ENCODE measurements around the gene GPR161. TPM values are rescaled to one million over a fixed set of nuclear protein-coding genes. Genes with fewer than 3 reads are reported as not detected.
A peak's percentile ranks its signal among the peaks of the same experiment; 100 is the strongest.

GPR161 gene
- total RNA-seq, 4 donors from 2014 or later, result 2.7 to 9.0 (median 6.6) TPM

DNA sequence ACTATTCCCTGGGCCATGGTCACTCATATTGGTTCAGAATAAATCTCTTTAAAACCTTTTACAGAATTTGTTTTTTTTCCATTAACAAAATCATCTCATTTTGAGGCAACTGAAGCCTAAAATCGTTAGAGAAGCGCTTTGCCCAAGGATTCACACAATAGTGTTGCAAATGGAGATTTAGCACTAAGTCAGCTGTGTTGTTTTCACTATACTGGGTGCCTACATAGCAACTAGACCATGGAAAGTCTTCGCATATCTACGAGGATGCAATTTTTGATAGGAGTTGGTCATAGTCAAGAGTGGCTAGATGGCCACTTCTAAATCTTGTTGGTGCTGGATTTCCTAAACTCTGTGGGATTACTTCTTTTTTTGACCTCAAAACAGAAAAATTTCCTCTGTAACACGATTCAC lies 41.5 kb upstream of the GPR161 start:
- Histone ChIP-seq H3K27me3 (no peaks in the 10 kb centered on the region), H3K36me3 (no peaks in the 10 kb centered on the region), H3K4me1 (peaks cover 0 to 28% (median 6%) of the 10 kb centered on the region in 4 donors), H3K9me3 (no peaks in the 10 kb centered on the region), H3K27ac (peak overlapping the region; percentile 85 to 96 (median 92)), H3K4me3 (peak overlapping the region; percentile 11 to 90 (median 79))
- TF ChIP-seq, protein P1, sequence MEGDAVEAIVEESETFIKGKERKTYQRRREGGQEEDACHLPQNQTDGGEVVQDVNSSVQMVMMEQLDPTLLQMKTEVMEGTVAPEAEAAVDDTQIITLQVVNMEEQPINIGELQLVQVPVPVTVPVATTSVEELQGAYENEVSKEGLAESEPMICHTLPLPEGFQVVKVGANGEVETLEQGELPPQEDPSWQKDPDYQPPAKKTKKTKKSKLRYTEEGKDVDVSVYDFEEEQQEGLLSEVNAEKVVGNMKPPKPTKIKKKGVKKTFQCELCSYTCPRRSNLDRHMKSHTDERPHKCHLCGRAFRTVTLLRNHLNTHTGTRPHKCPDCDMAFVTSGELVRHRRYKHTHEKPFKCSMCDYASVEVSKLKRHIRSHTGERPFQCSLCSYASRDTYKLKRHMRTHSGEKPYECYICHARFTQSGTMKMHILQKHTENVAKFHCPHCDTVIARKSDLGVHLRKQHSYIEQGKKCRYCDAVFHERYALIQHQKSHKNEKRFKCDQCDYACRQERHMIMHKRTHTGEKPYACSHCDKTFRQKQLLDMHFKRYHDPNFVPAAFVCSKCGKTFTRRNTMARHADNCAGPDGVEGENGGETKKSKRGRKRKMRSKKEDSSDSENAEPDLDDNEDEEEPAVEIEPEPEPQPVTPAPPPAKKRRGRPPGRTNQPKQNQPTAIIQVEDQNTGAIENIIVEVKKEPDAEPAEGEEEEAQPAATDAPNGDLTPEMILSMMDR (IDR thresholded peaks at IDR 0.05), result no peak
- TF ChIP-seq EP300 (IDR thresholded peaks at IDR 0.05) (no peak), POLR2A (IDR thresholded peaks at IDR 0.05) (no peak)
- 73 to 74% methylated on average over 5 of the region's 5 CpGs for WGBS, 2 donors
- DNase-seq (ENCODE audit: low spot score in 2 of 2), result no peak

DNA sequence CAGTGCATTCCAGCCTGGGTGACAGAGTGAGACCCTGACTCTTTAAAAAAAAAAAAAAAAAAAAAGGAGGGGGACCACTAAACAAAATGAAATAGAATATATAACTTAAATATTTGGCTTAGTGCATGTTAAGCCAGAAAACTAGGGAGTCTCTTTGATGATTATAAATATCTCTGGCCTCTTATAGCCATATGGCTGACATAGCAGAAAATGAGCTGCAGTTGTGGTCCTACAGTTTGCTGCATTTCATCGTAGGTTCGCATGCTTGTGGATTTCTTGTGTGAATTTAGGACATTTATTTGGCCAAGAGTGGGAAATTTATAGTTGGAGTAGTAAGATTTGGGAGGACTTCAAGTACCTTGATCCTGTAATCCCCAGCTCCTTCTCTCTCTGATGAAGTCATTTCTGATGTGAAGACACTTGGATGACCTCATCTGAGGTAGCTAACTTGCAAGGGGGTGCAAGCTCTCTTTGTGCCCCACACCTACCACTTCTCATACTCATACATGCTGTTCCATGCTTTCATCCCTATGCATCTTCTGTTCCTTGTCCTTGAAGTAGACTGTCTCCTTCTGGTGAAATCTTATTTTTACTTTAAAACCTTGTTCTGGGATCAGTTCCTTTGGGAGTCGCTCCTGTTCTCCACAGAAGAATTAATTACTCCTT lies 35.7 kb upstream of the GPR161 start:
- 95 to 100% methylated on average over 3 of the region's 3 CpGs for WGBS, 2 donors
- H3K27me3 ChIP-seq, result no peaks in the 10 kb centered on the region
- no peak overlapping the region for H3K4me3 ChIP-seq
- no peak for DNase-seq (ENCODE audit: low spot score in 2 of 2)
- H3K9me3 ChIP-seq, result no peaks in the 10 kb centered on the region
- TF ChIP-seq POLR2A (IDR thresholded peaks at IDR 0.05) (no peak), EP300 (IDR thresholded peaks at IDR 0.05) (no peak)
- TF ChIP-seq, protein P1 (IDR thresholded peaks at IDR 0.05), result no peak
- H3K4me1 ChIP-seq, result no peaks in the 10 kb centered on the region
- H3K36me3 ChIP-seq, result no peaks in the 10 kb centered on the region
- no peak overlapping the region for H3K27ac ChIP-seq

DNA sequence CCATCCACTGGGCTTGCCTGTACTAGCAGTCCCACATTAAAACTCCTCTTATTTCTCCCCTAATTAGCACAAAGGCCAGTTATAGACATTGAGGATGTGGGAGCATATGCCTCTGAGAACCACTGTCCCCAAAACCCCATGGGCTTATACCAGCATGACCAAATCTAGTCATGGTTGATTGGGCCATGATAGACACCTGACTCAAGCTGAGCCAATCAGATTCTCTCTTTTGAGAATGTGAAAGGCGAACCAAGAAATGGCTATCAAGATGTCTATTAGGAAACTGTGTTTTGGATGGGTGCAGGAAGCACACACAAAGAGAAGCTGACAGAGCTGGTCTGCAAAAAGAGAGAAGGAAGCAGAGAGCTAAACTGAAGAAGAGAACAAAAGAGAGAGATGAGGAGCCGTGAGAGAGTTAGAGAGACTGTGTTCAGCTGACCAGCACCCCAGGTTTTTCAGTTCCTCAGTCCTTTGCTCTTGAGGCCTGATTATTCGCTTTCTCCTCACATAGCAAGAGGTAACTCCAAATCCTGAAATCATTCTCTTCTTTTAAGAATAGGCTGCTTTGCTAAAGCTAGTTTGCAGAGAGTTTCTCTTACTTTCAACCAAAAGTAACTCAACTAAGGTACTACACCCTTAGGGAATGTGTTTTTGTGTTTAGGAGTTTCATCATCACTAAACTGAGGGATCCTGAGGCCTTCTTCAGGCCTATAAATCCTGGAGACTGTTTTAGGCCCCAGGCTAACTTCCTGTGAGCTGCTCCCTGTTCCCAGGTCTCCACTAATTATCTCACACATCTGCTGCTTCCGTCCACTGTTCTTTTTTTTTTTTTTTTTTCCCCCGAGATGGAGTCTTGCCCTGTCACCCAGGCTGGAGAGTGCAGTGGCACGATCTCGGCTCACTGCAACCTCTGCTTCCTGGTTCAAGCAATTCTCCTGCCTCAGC lies 34.1 kb upstream of the GPR161 start:
- no peak for DNase-seq (ENCODE audit: low spot score in 2 of 2)
- no peaks in the 10 kb centered on the region for H3K9me3 ChIP-seq
- H3K27me3 ChIP-seq, result no peaks in the 10 kb centered on the region
- 73 to 79% methylated on average over 7 of the region's 7 CpGs for WGBS, 2 donors
- no peak overlapping the region for H3K27ac ChIP-seq
- H3K36me3 ChIP-seq, result no peaks in the 10 kb centered on the region
- TF ChIP-seq, protein P1 (IDR thresholded peaks at IDR 0.05), result no peak
- TF ChIP-seq POLR2A (IDR thresholded peaks at IDR 0.05) (no peak), EP300 (IDR thresholded peaks at IDR 0.05) (no peak)
- H3K4me3 ChIP-seq, result no peak overlapping the region
- no peaks in the 10 kb centered on the region for H3K4me1 ChIP-seq

DNA sequence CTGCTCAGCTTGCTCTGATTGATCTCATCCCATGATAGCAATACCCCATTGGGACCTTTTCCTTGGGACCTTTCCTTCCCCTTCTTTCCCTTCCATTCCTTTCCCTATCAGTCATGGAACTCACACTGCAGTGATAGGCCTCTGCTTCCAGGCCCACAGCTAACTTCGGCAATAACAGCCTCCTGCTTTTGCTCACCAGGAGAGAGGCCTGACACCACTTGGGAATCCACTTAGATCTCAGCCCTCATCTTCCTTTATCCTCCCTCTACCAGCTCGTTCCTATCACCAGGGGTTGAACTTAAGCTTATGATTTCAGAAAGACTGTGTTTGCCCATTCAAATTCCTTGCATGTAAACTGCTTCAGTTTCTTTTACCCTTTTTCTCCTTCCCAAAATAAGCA lies 31.1 kb upstream of the GPR161 start:
- Histone ChIP-seq H3K4me1 (no peaks in the 10 kb centered on the region), H3K9me3 (no peaks in the 10 kb centered on the region), H3K27me3 (no peaks in the 10 kb centered on the region), H3K36me3 (no peaks in the 10 kb centered on the region), H3K27ac (no peak overlapping the region), H3K4me3 (no peak overlapping the region)
- 57 to 68% methylated on average over 2 of the region's 2 CpGs for WGBS, 2 donors
- TF ChIP-seq, protein P1 (IDR thresholded peaks at IDR 0.05), result no peak
- no peak for TF ChIP-seq EP300 (IDR thresholded peaks at IDR 0.05)
- no peak for TF ChIP-seq POLR2A (IDR thresholded peaks at IDR 0.05)
- no peak for DNase-seq (ENCODE audit: low spot score in 2 of 2)

DNA sequence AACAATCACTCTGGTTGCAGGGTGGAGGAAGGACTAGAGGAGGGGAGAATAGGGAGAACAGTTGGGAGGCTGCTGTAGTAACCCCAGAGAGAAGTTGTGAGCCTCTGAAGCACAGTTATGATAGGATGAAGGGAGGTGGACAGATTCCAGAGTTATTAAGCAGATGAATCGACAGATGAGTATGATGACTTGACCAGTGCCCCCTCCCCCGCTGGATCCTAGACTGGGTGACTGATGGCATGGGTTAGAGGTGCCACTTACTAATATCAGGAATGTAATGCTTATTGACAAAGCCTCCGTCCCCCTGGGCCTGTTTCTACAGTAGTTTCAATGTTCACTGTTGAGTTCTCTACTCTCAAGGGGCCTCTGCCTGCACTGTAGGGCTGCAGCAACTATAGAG lies 28.0 kb upstream of the GPR161 start:
- WGBS, 2 donors, result 84 to 90% methylated on average over 3 of the region's 3 CpGs
- no peaks in the 10 kb centered on the region for H3K4me1 ChIP-seq
- H3K27me3 ChIP-seq, result no peaks in the 10 kb centered on the region
- no peak overlapping the region for H3K4me3 ChIP-seq
- TF ChIP-seq POLR2A (IDR thresholded peaks at IDR 0.05) (no peak), EP300 (IDR thresholded peaks at IDR 0.05) (no peak)
- TF ChIP-seq, protein P1 (IDR thresholded peaks at IDR 0.05), result no peak
- no peaks in the 10 kb centered on the region for H3K36me3 ChIP-seq
- H3K27ac ChIP-seq, result no peak overlapping the region
- DNase-seq (ENCODE audit: low spot score in 2 of 2), result no peak
- peaks cover 0 to 8% (median 4%) of the 10 kb centered on the region in 4 donors for H3K9me3 ChIP-seq

Measured in tibial nerve (tissue), 4 donors.